K562 (cell line): ENCODE data around the gene COL15A1. TPM values are rescaled to one million over a fixed set of nuclear protein-coding genes. Genes with fewer than 3 reads are reported as not detected.
A peak's percentile ranks its signal among the peaks of the same experiment; 100 is the strongest.

Source experiments
- ATAC-seq: fragments of 200-7000 bp; cut with Tn5 transposase; 3 replicates; pipeline ENCODE4 v1.9.1; 2020; ENCODE audit warnings: moderate library complexity
- BruUV-seq: library from RNA; stranded (reverse); fragments of 400-500 nt; replicated peaks from 2 replicates; lab custom pipeline; 2021; lab: Mats Ljungman, UMichigan
- CTCF ChIA-PET: fragments of 300-600 bp; formaldehyde crosslinking; extraction: SDS; loops from one replicate; lab custom pipeline; 2021; ENCODE audit warnings: low intra/inter-chr PET ratio; lab: Yijun Ruan, JAX
- POLR2A ChIA-PET: fragments of 300-600, 350-650 bp; sonication (Branson Sonifier 250); formaldehyde crosslinking; extraction: SDS; loops from one replicate; lab custom pipeline; 2021; ENCODE audit warnings: antibody characterized with exemption, inconsistent platforms; lab: Yijun Ruan, JAX
- DNase-seq, 4 experiments: peaks; one replicate each; pipeline versions ENCODE4 v3.0.0 to v3.0.0-alpha.2; 2011 to 2018; ENCODE audit warnings: low spot score in 3 of 4, mixed read lengths in 3 of 4; ENCODE audit errors: extremely low read depth in 1 of 4
- FAIRE-seq: peaks from 2 replicates; lab custom pipeline; 2011; peaks lifted over from hg19 to GRCh38; lab: Jason Lieb, UNC
- H2AFZ ChIP-seq: 2 replicates; pipeline ENCODE4 v1.6.0; 2011; ENCODE audit warnings: low read depth, low read length, control low read depth, inconsistent platforms
- H3K27ac ChIP-seq: fragments of 200-600 bp; 3 replicates; pipeline ENCODE4 v1.8.0; 2011; ENCODE audit warnings: low read depth, mild to moderate bottlenecking, control low read depth, inconsistent platforms, low read length, moderate library complexity, mixed read lengths; ENCODE audit errors: extremely low read depth
- H3K27me3 ChIP-seq, 2 experiments: fragments of 300-600 bp in 1 of 2; 2 replicates in 1 of 2; 3 replicates in 1 of 2; pipeline versions ENCODE4 v1.6.0 to v1.8.0; 2011; ENCODE audit warnings: inconsistent platforms in 2 of 2, low read length in 2 of 2, mild to moderate bottlenecking in 1 of 2, mixed read lengths in 1 of 2, moderate library complexity in 1 of 2; ENCODE audit not compliant: control insufficient read depth in 2 of 2, insufficient read depth in 2 of 2
- H3K36me3 ChIP-seq: fragments of 300-600 bp; 3 replicates; pipeline ENCODE4 v1.8.0; 2011; ENCODE audit warnings: mild to moderate bottlenecking, low read length, inconsistent platforms; ENCODE audit not compliant: control insufficient read depth, insufficient read depth
- H3K4me1 ChIP-seq, 2 experiments: fragments of 200-600 bp in 1 of 2; replicated peaks in 1 of 2; 2 replicates in 1 of 2; 3 replicates in 1 of 2; pipeline versions ENCODE4 v1.5.1 to v1.8.0; 2011; ENCODE audit warnings: inconsistent platforms in 2 of 2, low read length in 2 of 2, mild to moderate bottlenecking in 1 of 2, mixed read lengths in 1 of 2, moderate library complexity in 1 of 2; ENCODE audit not compliant: control insufficient read depth in 2 of 2, insufficient read depth in 2 of 2
- H3K4me2 ChIP-seq: 2 replicates; pipeline ENCODE4 v1.6.1; 2011; ENCODE audit warnings: low read length, control low read depth, inconsistent platforms, mixed read lengths; ENCODE audit not compliant: insufficient read depth
- H3K4me3 ChIP-seq: fragments of 200-600 bp; sonication (generic), shearing (Covaris generic); 2 replicates; pipeline ENCODE4 v1.5.1; 2016; ENCODE audit warnings: control low read depth, inconsistent platforms
- H3K79me2 ChIP-seq: fragments of 200-600 bp; 3 replicates; pipeline ENCODE4 v1.8.0; 2011; ENCODE audit warnings: low read length, inconsistent platforms; ENCODE audit not compliant: control insufficient read depth, insufficient read depth
- H3K9ac ChIP-seq, 2 experiments: 2 replicates each; pipeline versions ENCODE4 v1.6.0 to v1.6.1; 2011; ENCODE audit warnings: low read depth in 2 of 2, low read length in 2 of 2, control low read depth in 1 of 2, inconsistent platforms in 1 of 2, mild to moderate bottlenecking in 1 of 2, mixed read lengths in 1 of 2; ENCODE audit not compliant: insufficient read depth in 1 of 2
- H3K9me1 ChIP-seq: one replicate; pipeline ENCODE4 v1.6.0; 2011; ENCODE audit warnings: inconsistent platforms, mild to moderate bottlenecking, low read length, moderate library complexity; ENCODE audit not compliant: control insufficient read depth, insufficient read depth
- H3K9me3 ChIP-seq: replicated peaks from 2 replicates; pipeline ENCODE4 v1.5.1; 2011; ENCODE audit warnings: low read depth, low read length, inconsistent platforms; ENCODE audit not compliant: control insufficient read depth, insufficient read depth
- H4K20me1 ChIP-seq: replicated peaks from 2 replicates; pipeline ENCODE4 v1.6.1; 2011; ENCODE audit warnings: low read length, inconsistent platforms, mixed read lengths; ENCODE audit not compliant: control insufficient read depth, insufficient read depth
- ESRRA ChIP-seq: fragments of 450-650 bp; IDR thresholded peaks from 2 replicates; pipeline ENCODE4 v1.6.1; 2014; ENCODE audit warnings: low read depth, mild to moderate bottlenecking, moderate library complexity, borderline replicate concordance
- KLF13 ChIP-seq: fragments of 450-650 bp; IDR thresholded peaks from 2 replicates; pipeline ENCODE4 v1.6.1; 2016; ENCODE audit warnings: missing genetic modification characterization, low read depth, mild to moderate bottlenecking, missing compliant biosample characterization, moderate library complexity, borderline replicate concordance
- MCM3 ChIP-seq: fragments of 450-650 bp; IDR thresholded peaks from 2 replicates; pipeline ENCODE4 v1.6.1; 2016
- NFYB ChIP-seq: IDR thresholded peaks from 2 replicates; pipeline ENCODE4 v1.6.1; 2011; ENCODE audit warnings: mild to moderate bottlenecking, moderate library complexity; ENCODE audit not compliant: insufficient read length; ENCODE audit errors: extremely low read depth
- NR2C1 ChIP-seq, 2 experiments: fragments of 450-650 bp; IDR thresholded peaks; 2 replicates each; pipeline ENCODE4 v1.6.1; 2017; ENCODE audit warnings: mild to moderate bottlenecking in 2 of 2, antibody characterized with exemption in 1 of 2, inconsistent platforms in 1 of 2, missing compliant biosample characterization in 1 of 2, missing genetic modification characterization in 1 of 2
- NR4A1 ChIP-seq, 2 experiments: fragments of 250-450 bp in 1 of 2; fragments of 450-650 bp in 1 of 2; sonication (Bioruptor Pico) in 1 of 2; IDR thresholded peaks; 2 replicates each; pipeline versions ENCODE4 v1.4.0 to v1.6.1; 2016 to 2020; ENCODE audit warnings: mild to moderate bottlenecking in 2 of 2, missing compliant biosample characterization in 1 of 2, missing genetic modification characterization in 1 of 2, moderate library complexity in 1 of 2
- POU5F1 ChIP-seq: fragments of 150-350 bp; IDR thresholded peaks from 2 replicates; pipeline ENCODE4 v1.6.1; 2014; ENCODE audit warnings: borderline replicate concordance, low read length, low read depth, mild to moderate bottlenecking; ENCODE audit not compliant: partially characterized antibody
- RCOR1 ChIP-seq, 2 experiments: IDR thresholded peaks; 2 replicates each; pipeline ENCODE4 v1.6.1; 2012; ENCODE audit warnings: low read depth in 2 of 2, low read length in 2 of 2, borderline replicate concordance in 1 of 2, improper control_type of control experiment in 1 of 2
- SAFB ChIP-seq: fragments of 200-400 bp; formaldehyde crosslinking; IDR thresholded peaks from 2 replicates; pipeline ENCODE4 v1.6.1; 2017; ENCODE audit warnings: low read depth, low read length, borderline replicate concordance
- SRF ChIP-seq, 2 experiments: fragments of 250-450, 450-650 bp in 1 of 2; sonication (Bioruptor Pico) in 1 of 2; sonication (generic) in 1 of 2; formaldehyde crosslinking; IDR thresholded peaks; 2 replicates each; pipeline versions ENCODE4 v1.5.0 to v1.5.1; 2020 to 2022; ENCODE audit warnings: mild to moderate bottlenecking in 1 of 2, missing genetic modification reagents in 1 of 2
- YY1 ChIP-seq, 3 experiments: IDR thresholded peaks; 2 replicates each; pipeline ENCODE4 v1.6.1; 2011; ENCODE audit warnings: low read length in 2 of 3, mild to moderate bottlenecking in 2 of 3, moderate library complexity in 2 of 3, borderline replicate concordance in 1 of 3, control low read depth in 1 of 3, low read depth in 1 of 3; ENCODE audit not compliant: insufficient read depth in 3 of 3, insufficient replicate concordance in 2 of 3, control insufficient read depth in 1 of 3, insufficient read length in 1 of 3; ENCODE audit errors: extremely low read depth in 1 of 3
- ZNF589 ChIP-seq: fragments of 200-800 bp; sonication (Bioruptor generic); IDR thresholded peaks from 2 replicates; pipeline ENCODE4 v1.6.1; 2016; ENCODE audit warnings: low read depth, missing genetic modification characterization, missing compliant biosample characterization
- ZNF696 ChIP-seq: fragments of 250-450 bp; sonication (Bioruptor Pico); conservative IDR thresholded peaks from 2 replicates; pipeline ENCODE4 v1.4.0; 2020; ENCODE audit warnings: mild to moderate bottlenecking, moderate library complexity
- WGBS: fragments of 100-300 bp; shearing (Covaris generic); methylation state at CpG from one replicate; pipeline ENCODE4 v1.1.6; 2016; ENCODE audit warnings: low coverage, mixed read lengths; ENCODE audit not compliant: insufficient coverage; ENCODE audit errors: missing lambda C conversion rate; 5-methylcytosine and 5-hydroxymethylcytosine counted together
- in situ Hi-C: fragments of 300-500 bp; cut with MboI; formaldehyde crosslinking; loops from 4 replicates; pipeline ENCODE4 v1.15.0; 2018; ENCODE audit warnings: inconsistent platforms, mixed read lengths
- intact Hi-C: fragments of 100-400 bp; cut with micrococcal nuclease; formaldehyde crosslinking; loops from 2 replicates; pipeline ENCODE4 v1.14.2; 2022
- polyA plus RNA-seq, 8 experiments: library from polyadenylated mRNA; depleted of rRNA in 4 of 8; stranded (reverse) in 5 of 8; unstranded in 3 of 8; fragments of >200 nt; fragmentation: Nextera tagmentation in 2 of 8; fragmentation: Illumina TruSeq in 1 of 8; extraction: Ambion mirVana in 2 of 8; extraction: Trizol in 1 of 8; gene quantifications; 2 replicates each; pipeline versions ENCODE4 v1.2.1 to v1.2.3, GENCODE V29; 2011 to 2014; ENCODE audit warnings: inconsistent platforms in 1 of 8, missing spikeins in 1 of 8
- total RNA-seq, 7 experiments: library from RNA; depleted of rRNA in 6 of 7; stranded (reverse); fragments of >200 nt in 6 of 7; fragmentation: Illumina TruSeq in 2 of 7; extraction: Trizol in 2 of 7; gene quantifications; 2 replicates each; pipeline versions ENCODE4 v1.2.1 to v1.2.3, GENCODE V29; 2011 to 2021; ENCODE audit warnings: low replicate concordance in 1 of 7
- TF ChIP-seq, protein P1 (sequence below): fragments of 200-800 bp; sonication (Bioruptor generic); IDR thresholded peaks from 2 replicates; pipeline ENCODE4 v1.6.1; 2017; ENCODE audit warnings: missing genetic modification characterization, missing compliant biosample characterization
- TF ChIP-seq, protein P2 (sequence below): fragments of 250-450 bp; sonication (Bioruptor Pico); IDR thresholded peaks from 2 replicates; pipeline ENCODE4 v1.8.0; 2021; ENCODE audit warnings: mild to moderate bottlenecking, moderate library complexity

The COL15A1 gene
- total and polyA plus RNA-seq, 9 of the 15 experiments (the other 6 are each of a cell fraction or from before 2014, with no cell fraction given), result 0.46 to 5.1 (median 2.6) TPM

DNA sequence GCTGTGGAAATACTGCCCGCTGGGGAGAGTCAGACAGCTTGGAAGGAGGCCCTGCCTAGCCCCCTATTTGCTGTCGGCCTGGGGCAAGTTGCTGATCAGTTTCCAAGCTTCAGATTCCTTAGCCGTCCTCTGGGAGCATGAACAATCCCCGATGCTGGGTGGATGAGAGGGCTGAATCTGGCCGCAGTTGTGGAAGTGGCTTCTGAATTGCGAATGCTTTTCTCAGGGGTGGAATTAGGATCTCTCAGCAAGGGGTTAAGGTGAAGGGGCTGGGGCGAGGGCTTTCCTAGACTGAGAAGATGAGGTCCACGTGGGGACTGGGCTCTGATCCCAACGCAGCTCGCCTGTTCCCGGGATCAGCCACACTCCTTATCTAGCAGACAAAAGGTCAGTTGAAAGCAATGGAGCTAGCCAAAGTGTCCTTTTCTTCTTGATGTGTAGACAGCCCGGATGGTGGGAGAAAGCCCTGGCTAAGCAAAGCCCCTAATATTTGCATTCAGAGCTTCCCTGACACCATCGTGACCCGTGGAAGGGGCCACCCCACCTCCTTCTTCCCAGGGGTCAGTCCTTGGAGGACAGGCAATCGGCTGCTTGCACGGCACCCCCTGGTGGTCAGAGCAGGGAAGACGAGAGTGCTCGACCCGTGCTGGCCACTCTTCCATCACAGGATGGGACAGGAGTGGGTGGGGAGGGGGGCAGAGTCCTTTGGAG, 54.9 kb downstream of the COL15A1 start:
- ChIA-PET CTCF (interaction anchor here (1.4 to 5.3 kb wide), 4 partner anchors 138 to 192 kb away, joined by 4 to 61 read pairs (median 24); partner anchors contain the start of gene GALNT12), POLR2A (interaction anchor here (0.6 to 2.2 kb wide), 4 partner anchors 11 to 151 kb away, joined by 3 to 8 read pairs (median 4); no protein-coding TSS in a partner anchor)
- no peak overlapping the region for H3K27ac ChIP-seq
- H3K9me1 ChIP-seq, result no peaks in the 10 kb centered on the region
- no peaks in the 10 kb centered on the region for H4K20me1 ChIP-seq
- H3K79me2 ChIP-seq, result no peaks in the 10 kb centered on the region
- BruUV-seq, result no TSS peak
- H3K27me3 ChIP-seq, result 0 out of 5 replicates have a peak, but pooled peaks cover 0 to 4% of the 10 kb centered on the region in 2 experiments
- WGBS, result 19% methylated on average over 19 of the region's 19 CpGs
- peak overlapping the region; percentile 88 for H2AFZ ChIP-seq
- peaks cover 24 to 27% of the 10 kb centered on the region in 2 experiments for H3K4me1 ChIP-seq
- peak; percentile 83 to 87 (median 86) for DNase-seq
- in situ Hi-C loops, result loop anchor here (5.0 kb wide), 1 partner anchor 151 kb away; no protein-coding TSS in a partner anchor
- ATAC-seq, result peak; percentile 98
- H3K4me3 ChIP-seq, result no peak overlapping the region
- H3K36me3 ChIP-seq, result no peaks in the 10 kb centered on the region
- H3K4me2 ChIP-seq, result peak overlapping the region; percentile 65
- H3K9me3 ChIP-seq, result no peaks in the 10 kb centered on the region
- intact Hi-C loops, result loop anchor here (1.0 to 2.0 kb wide), 4 partner anchors 23 to 208 kb away; no protein-coding TSS in a partner anchor
- H3K9ac ChIP-seq, result peak overlapping the region; percentile 28 to 77; a peak in 2 of 4 replicates
- peak; percentile 82 for FAIRE-seq
- TF ChIP-seq NR2C1 (IDR thresholded peaks at IDR 0.05) (peak; percentile 44; the same call in 1 of the 2 replicates), NR2C1 (tag; IDR thresholded peaks at IDR 0.05) (peak; percentile 83), POU5F1 (no peak), SAFB (no peak), YY1 (IDR thresholded peaks at IDR 0.05; ENCODE audit: borderline replicate concordance in 1 of 3, control insufficient read depth in 1 of 3, extremely low read depth in 1 of 3, insufficient read depth in 3 of 3, insufficient read length in 1 of 3, insufficient replicate concordance in 2 of 3, low read depth in 1 of 3, low read length in 2 of 3) (peak in 2 of 3 experiments; percentile 57 to 61), SRF (CRISPR knock-in tag; IDR thresholded peaks at IDR 0.05) (0 out of 4 replicates have a peak, but pooled peaks of 1 of the 2 experiments have one; percentile 15), RCOR1 (IDR thresholded peaks at IDR 0.05; ENCODE audit: borderline replicate concordance in 1 of 2, low read depth in 2 of 2, low read length in 2 of 2) (peak in 1 of 2 experiments; percentile 33; a peak in 1 of 4 replicates), ZNF696 (no peak), NR4A1 (CRISPR knock-in tag; IDR thresholded peaks at IDR 0.05) (no peak), NR4A1 (tag; IDR thresholded peaks at IDR 0.05) (0 out of 2 replicates have a peak, but pooled peaks have one; percentile 69), ZNF589 (CRISPR knock-in tag) (peak; percentile 67; the same call in 1 of the 2 replicates), ESRRA (peak; percentile 89), MCM3 (no peak), NFYB (no peak), KLF13 (tag) (no peak)
- TF ChIP-seq, protein P1, sequence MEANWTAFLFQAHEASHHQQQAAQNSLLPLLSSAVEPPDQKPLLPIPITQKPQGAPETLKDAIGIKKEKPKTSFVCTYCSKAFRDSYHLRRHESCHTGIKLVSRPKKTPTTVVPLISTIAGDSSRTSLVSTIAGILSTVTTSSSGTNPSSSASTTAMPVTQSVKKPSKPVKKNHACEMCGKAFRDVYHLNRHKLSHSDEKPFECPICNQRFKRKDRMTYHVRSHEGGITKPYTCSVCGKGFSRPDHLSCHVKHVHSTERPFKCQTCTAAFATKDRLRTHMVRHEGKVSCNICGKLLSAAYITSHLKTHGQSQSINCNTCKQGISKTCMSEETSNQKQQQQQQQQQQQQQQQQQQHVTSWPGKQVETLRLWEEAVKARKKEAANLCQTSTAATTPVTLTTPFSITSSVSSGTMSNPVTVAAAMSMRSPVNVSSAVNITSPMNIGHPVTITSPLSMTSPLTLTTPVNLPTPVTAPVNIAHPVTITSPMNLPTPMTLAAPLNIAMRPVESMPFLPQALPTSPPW (CRISPR knock-in tag), result peak; percentile 65
- TF ChIP-seq, protein P2, sequence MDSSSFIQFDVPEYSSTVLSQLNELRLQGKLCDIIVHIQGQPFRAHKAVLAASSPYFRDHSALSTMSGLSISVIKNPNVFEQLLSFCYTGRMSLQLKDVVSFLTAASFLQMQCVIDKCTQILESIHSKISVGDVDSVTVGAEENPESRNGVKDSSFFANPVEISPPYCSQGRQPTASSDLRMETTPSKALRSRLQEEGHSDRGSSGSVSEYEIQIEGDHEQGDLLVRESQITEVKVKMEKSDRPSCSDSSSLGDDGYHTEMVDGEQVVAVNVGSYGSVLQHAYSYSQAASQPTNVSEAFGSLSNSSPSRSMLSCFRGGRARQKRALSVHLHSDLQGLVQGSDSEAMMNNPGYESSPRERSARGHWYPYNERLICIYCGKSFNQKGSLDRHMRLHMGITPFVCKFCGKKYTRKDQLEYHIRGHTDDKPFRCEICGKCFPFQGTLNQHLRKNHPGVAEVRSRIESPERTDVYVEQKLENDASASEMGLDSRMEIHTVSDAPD (CRISPR knock-in tag), result no peak
